ENCODE measurements around the gene DPYSL4. TPM values are rescaled to one million over a fixed set of nuclear protein-coding genes. Genes with fewer than 3 reads are reported as not detected.

The DPYSL4 gene
- total RNA-seq, 1 experiment from 2014 or later = not detected

- H3K9me3 ChIP-seq (ENCODE audit: low read length) = no peaks in the 10 kb centered on the region
- H3K4me2 ChIP-seq (ENCODE audit: low read depth, low read length, poor library complexity, severe bottlenecking) = no peak overlapping the region
- DNase-seq = no peak
- no peak overlapping the region for H3K9ac ChIP-seq (ENCODE audit: low read length)
- H3K27me3 ChIP-seq (ENCODE audit: low read length) = no peaks in the 10 kb centered on the region
- H3K79me2 ChIP-seq (ENCODE audit: low read length) = no peaks in the 10 kb centered on the region
- H4K20me1 ChIP-seq (ENCODE audit: insufficient read depth, low read depth, low read length) = no peaks in the 10 kb centered on the region
- no peaks in the 10 kb centered on the region for H3K9me2 ChIP-seq (replicated peaks; ENCODE audit: insufficient read depth, low read length)
- H3K27ac ChIP-seq (ENCODE audit: low read length) = no peak overlapping the region
- no peak overlapping the region for H3K4me3 ChIP-seq (ENCODE audit: low read length)
- no peaks in the 10 kb centered on the region for H3K36me3 ChIP-seq (ENCODE audit: insufficient read depth, low read length)
- no peaks in the 10 kb centered on the region for H3K4me1 ChIP-seq (ENCODE audit: low read length)
- no peak overlapping the region for H2AFZ ChIP-seq (ENCODE audit: low read length)
Measured at GRCh38 chr10:132189810-132190422, 3.2 kb downstream of the DPYSL4 start.

GRCh38 chr10:132192076-132192975, 5.6 kb downstream of the DPYSL4 start:
- Histone ChIP-seq H3K4me1 (ENCODE audit: low read length) (no peaks in the 10 kb centered on the region), H3K79me2 (ENCODE audit: low read length) (no peaks in the 10 kb centered on the region), H3K4me2 (ENCODE audit: low read depth, low read length, poor library complexity, severe bottlenecking) (no peak overlapping the region), H3K27me3 (ENCODE audit: low read length) (no peaks in the 10 kb centered on the region), H3K27ac (ENCODE audit: low read length) (no peak overlapping the region), H3K36me3 (ENCODE audit: insufficient read depth, low read length) (no peaks in the 10 kb centered on the region), H2AFZ (ENCODE audit: low read length) (no peak overlapping the region), H3K9me2 (replicated peaks; ENCODE audit: insufficient read depth, low read length) (no peaks in the 10 kb centered on the region), H3K4me3 (ENCODE audit: low read length) (no peak overlapping the region), H4K20me1 (ENCODE audit: insufficient read depth, low read depth, low read length) (no peaks in the 10 kb centered on the region), H3K9me3 (ENCODE audit: low read length) (no peaks in the 10 kb centered on the region), H3K9ac (ENCODE audit: low read length) (no peak overlapping the region)
- DNase-seq = no peak

GRCh38 chr10:132192991-132193665, 6.4 kb downstream of the DPYSL4 start:
- H3K4me3 ChIP-seq (ENCODE audit: low read length) = no peak overlapping the region

DNA sequence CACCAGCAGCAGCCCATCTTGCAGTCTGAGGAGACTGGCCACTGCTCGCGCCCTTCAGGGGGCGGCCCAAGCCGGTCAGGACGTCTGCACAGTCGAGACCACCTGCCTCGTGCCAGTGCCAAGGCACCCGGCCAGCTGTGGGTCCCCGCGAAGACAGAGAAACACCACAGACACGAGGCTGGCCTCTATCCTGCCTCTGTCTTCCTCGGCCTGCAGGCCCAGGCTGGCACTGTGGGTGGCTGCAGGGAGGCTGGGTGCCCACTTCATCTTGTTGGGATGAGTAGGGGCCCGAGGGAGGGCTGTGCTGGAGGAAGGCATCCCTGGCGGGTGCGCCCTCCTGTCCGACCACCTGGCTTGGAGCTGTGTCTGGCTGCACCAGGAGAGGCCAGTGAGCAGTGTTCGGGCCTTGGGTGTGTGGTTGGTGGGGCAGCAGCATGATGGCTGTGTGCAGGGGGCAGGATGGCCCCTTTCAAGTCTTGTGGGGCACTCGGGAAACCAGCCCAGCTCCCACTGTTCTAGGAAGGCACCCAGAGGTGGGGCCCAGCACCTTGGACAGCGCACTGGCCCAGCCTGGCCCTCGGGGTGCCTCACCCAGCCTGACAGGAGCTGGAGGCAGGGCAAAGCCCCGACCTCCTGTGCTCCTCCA, 7.3 kb downstream of the DPYSL4 start:
- no peaks in the 10 kb centered on the region for H3K9me3 ChIP-seq (ENCODE audit: low read length)
- H2AFZ ChIP-seq (ENCODE audit: low read length) = no peak overlapping the region
- no peak overlapping the region for H3K27ac ChIP-seq (ENCODE audit: low read length)
- H3K79me2 ChIP-seq (ENCODE audit: low read length) = no peaks in the 10 kb centered on the region
- DNase-seq = peak; percentile 71
- no peaks in the 10 kb centered on the region for H3K9me2 ChIP-seq (replicated peaks; ENCODE audit: insufficient read depth, low read length)
- no peak overlapping the region for H3K4me3 ChIP-seq (ENCODE audit: low read length)
- H3K4me2 ChIP-seq (ENCODE audit: low read depth, low read length, poor library complexity, severe bottlenecking) = no peak overlapping the region
- H3K4me1 ChIP-seq (ENCODE audit: low read length) = no peaks in the 10 kb centered on the region
- H4K20me1 ChIP-seq (ENCODE audit: insufficient read depth, low read depth, low read length) = no peaks in the 10 kb centered on the region
- no peak overlapping the region for H3K9ac ChIP-seq (ENCODE audit: low read length)
- H3K27me3 ChIP-seq (ENCODE audit: low read length) = no peaks in the 10 kb centered on the region
- H3K36me3 ChIP-seq (ENCODE audit: insufficient read depth, low read length) = no peaks in the 10 kb centered on the region

More at GRCh38 chr10:132192991-132193665, 6.4 kb downstream of the DPYSL4 start:
- Histone ChIP-seq H4K20me1 (ENCODE audit: insufficient read depth, low read depth, low read length) (no peaks in the 10 kb centered on the region), H3K9me2 (replicated peaks; ENCODE audit: insufficient read depth, low read length) (no peaks in the 10 kb centered on the region), H3K36me3 (ENCODE audit: insufficient read depth, low read length) (no peaks in the 10 kb centered on the region), H3K4me1 (ENCODE audit: low read length) (no peaks in the 10 kb centered on the region), H3K27ac (ENCODE audit: low read length) (no peak overlapping the region), H3K9me3 (ENCODE audit: low read length) (no peaks in the 10 kb centered on the region), H2AFZ (ENCODE audit: low read length) (no peak overlapping the region), H3K27me3 (ENCODE audit: low read length) (no peaks in the 10 kb centered on the region), H3K9ac (ENCODE audit: low read length) (no peak overlapping the region), H3K79me2 (ENCODE audit: low read length) (no peaks in the 10 kb centered on the region), H3K4me2 (ENCODE audit: low read depth, low read length, poor library complexity, severe bottlenecking) (no peak overlapping the region)
- no peak for DNase-seq

- H3K27ac ChIP-seq (ENCODE audit: low read length) = no peak overlapping the region
- no peaks in the 10 kb centered on the region for H3K79me2 ChIP-seq (ENCODE audit: low read length)
- H3K4me1 ChIP-seq (ENCODE audit: low read length) = no peaks in the 10 kb centered on the region
- no peak overlapping the region for H2AFZ ChIP-seq (ENCODE audit: low read length)
- DNase-seq = no peak
- H3K27me3 ChIP-seq (ENCODE audit: low read length) = no peaks in the 10 kb centered on the region
- no peaks in the 10 kb centered on the region for H3K9me3 ChIP-seq (ENCODE audit: low read length)
- H3K36me3 ChIP-seq (ENCODE audit: insufficient read depth, low read length) = no peaks in the 10 kb centered on the region
- no peaks in the 10 kb centered on the region for H3K9me2 ChIP-seq (replicated peaks; ENCODE audit: insufficient read depth, low read length)
- H3K4me2 ChIP-seq (ENCODE audit: low read depth, low read length, poor library complexity, severe bottlenecking) = no peak overlapping the region
- H3K9ac ChIP-seq (ENCODE audit: low read length) = no peak overlapping the region
- H4K20me1 ChIP-seq (ENCODE audit: insufficient read depth, low read depth, low read length) = no peaks in the 10 kb centered on the region
- no peak overlapping the region for H3K4me3 ChIP-seq (ENCODE audit: low read length)
Measured at GRCh38 chr10:132194726-132195125, 8.0 kb downstream of the DPYSL4 start.

DNA sequence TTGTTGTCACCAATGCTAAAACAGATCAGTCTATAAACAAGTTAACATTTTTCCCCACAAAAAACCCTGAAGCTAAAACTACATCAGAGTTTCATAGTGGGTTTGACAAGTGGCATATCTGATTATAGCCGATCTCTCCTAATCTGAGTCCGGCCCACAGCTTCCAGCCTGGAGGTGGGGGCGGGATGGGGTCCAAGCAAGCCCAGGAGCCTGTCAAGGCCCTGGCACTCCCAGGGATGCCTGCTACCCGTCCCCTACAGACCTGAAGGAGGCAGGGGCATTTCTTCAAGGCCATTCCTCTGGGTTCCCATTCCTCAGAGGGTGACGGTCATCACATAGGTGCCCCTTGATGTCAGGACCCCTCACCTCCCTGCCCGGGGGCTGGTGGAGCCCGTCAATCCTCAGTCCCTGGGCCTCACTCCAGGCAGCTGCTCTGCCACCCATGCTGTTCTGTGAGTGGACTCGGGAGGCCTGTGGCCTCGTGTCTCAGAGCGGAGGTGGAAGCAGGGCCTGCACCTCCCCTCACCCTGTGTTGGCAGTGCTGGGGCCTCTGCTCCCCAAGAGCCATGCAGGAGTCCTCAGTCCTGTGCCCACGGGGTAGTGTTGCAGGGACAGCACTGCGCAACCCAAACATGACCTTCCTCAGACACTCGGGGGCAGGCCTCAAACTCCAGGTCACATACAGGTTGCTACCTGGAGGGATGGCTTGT, 8.8 kb downstream of the DPYSL4 start:
- Histone ChIP-seq H4K20me1 (ENCODE audit: insufficient read depth, low read depth, low read length) (no peaks in the 10 kb centered on the region), H3K27me3 (ENCODE audit: low read length) (no peaks in the 10 kb centered on the region)
- DNase-seq = no peak

DNA sequence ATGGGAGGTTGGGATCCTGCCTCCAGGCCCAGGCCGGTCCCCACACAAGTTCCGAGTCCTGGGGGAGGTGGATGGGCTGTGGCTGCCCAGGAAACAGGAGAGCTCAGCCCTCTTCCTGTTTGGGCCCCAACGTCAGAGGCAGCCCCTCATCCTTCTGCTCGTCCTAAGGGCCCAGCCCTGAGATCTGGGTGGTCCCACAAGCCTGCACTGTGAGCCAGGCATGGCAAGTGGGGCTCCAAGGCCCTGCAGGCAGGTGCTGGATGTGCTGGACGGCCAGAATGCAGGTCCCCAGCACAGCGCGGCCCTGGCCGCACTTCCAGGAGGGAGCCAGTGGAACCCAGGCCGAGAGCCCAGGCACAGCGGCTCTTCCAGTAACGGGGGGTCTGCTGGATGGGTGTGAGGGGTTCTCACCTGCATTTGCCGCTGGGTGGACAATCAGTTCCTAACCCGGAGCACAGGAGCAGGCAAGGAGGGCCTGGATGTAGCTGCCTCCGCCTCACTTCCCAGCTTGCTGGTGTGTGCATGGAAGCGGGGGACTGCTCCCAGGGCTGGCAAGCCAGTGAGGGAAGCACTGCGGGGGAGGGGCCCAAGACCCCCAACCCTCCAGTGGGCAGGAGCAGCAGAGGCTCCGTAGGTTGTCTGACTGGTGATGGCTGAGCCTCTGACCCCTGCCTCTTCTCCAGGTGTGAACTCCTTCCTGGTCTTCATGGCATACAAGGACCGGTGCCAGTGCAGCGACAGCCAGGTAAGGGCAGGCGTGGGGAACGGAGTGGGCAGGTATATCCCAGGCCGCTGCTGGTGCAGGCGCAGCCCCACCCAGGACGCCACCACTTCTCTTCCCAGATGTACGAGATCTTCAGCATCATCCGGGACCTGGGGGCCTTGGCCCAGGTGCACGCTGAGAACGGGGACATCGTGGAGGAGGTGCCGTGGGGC, 9.7 kb downstream of the DPYSL4 start:
- Histone ChIP-seq H3K9me2 (replicated peaks; ENCODE audit: insufficient read depth, low read length) (no peaks in the 10 kb centered on the region), H2AFZ (ENCODE audit: low read length) (no peak overlapping the region), H3K9ac (ENCODE audit: low read length) (no peak overlapping the region), H3K27ac (ENCODE audit: low read length) (no peak overlapping the region), H3K4me1 (ENCODE audit: low read length) (no peaks in the 10 kb centered on the region), H3K36me3 (ENCODE audit: insufficient read depth, low read length) (no peaks in the 10 kb centered on the region), H3K27me3 (ENCODE audit: low read length) (no peaks in the 10 kb centered on the region), H3K4me2 (ENCODE audit: low read depth, low read length, poor library complexity, severe bottlenecking) (no peak overlapping the region), H3K79me2 (ENCODE audit: low read length) (no peaks in the 10 kb centered on the region), H4K20me1 (ENCODE audit: insufficient read depth, low read depth, low read length) (no peaks in the 10 kb centered on the region), H3K4me3 (ENCODE audit: low read length) (no peak overlapping the region), H3K9me3 (ENCODE audit: low read length) (no peaks in the 10 kb centered on the region)
- DNase-seq = no peak

More for the DNA sequence above, 8.8 kb downstream of the DPYSL4 start:
- H3K9ac ChIP-seq (ENCODE audit: low read length) = no peak overlapping the region
- no peak overlapping the region for H2AFZ ChIP-seq (ENCODE audit: low read length)
- H3K9me3 ChIP-seq (ENCODE audit: low read length) = no peaks in the 10 kb centered on the region
- no peak overlapping the region for H3K27ac ChIP-seq (ENCODE audit: low read length)
- H3K4me1 ChIP-seq (ENCODE audit: low read length) = no peaks in the 10 kb centered on the region
- H3K4me2 ChIP-seq (ENCODE audit: low read depth, low read length, poor library complexity, severe bottlenecking) = no peak overlapping the region
- no peaks in the 10 kb centered on the region for H3K79me2 ChIP-seq (ENCODE audit: low read length)
- no peaks in the 10 kb centered on the region for H3K9me2 ChIP-seq (replicated peaks; ENCODE audit: insufficient read depth, low read length)
- no peaks in the 10 kb centered on the region for H3K36me3 ChIP-seq (ENCODE audit: insufficient read depth, low read length)
- H3K4me3 ChIP-seq (ENCODE audit: low read length) = no peak overlapping the region
